ENCODE measurements around the gene CFP.

- TF ChIP-seq CTCF (conservative IDR thresholded peaks at IDR 0.05) (no peak), ZFX (IDR thresholded peaks at IDR 0.05) (no peak)
Observed at GRCh38 chrX:47631676-47632075, 1.9 kb upstream of the CFP start.

Data from C4-2B (cell line).